HCT116 (cell line): ENCODE data around the gene HAT1. TPM values are rescaled to one million over a fixed set of nuclear protein-coding genes. Genes with fewer than 3 reads are reported as not detected.

Experiments used
- ATAC-seq: fragments of 200-7000 bp; cut with Tn5 transposase; 2 replicates; pipeline ENCODE4 v1.9.1; 2020; ENCODE audit warnings: mild to moderate bottlenecking, moderate library complexity
- BruUV-seq: library from RNA; stranded (reverse); fragments of 400-500 nt; replicated peaks from 2 replicates; lab custom pipeline; 2021; lab: Mats Ljungman, UMichigan
- CTCF ChIA-PET: fragments of 300-600 bp; sonication (Branson Sonifier 250); formaldehyde crosslinking; loops from one replicate; lab custom pipeline; 2021; ENCODE audit warnings: antibody characterized with exemption; lab: Charles Lee
- POLR2A ChIA-PET: fragments of 300-600, 350-600 bp; sonication (Branson Sonifier 250); formaldehyde crosslinking; loops from one replicate; lab custom pipeline; 2021; ENCODE audit warnings: antibody characterized with exemption; lab: Charles Lee
- RAD21 ChIA-PET, 2 experiments: fragments of 300-600 bp; sonication (Branson Sonifier 250); formaldehyde crosslinking; loops; one replicate each; lab custom pipeline; 2023; ENCODE audit warnings: low total read pairs in 2 of 2; ENCODE audit not compliant: uncharacterized antibody in 2 of 2, unreplicated experiment in 2 of 2, low non-redundant PET in 1 of 2; lab: Charles Lee
- DNase-seq: peaks from one replicate; pipeline ENCODE4 v3.0.0-alpha.2; 2010; ENCODE audit warnings: low read depth, low spot score
- H2AFZ ChIP-seq: fragments of 200-600 bp; shearing (Covaris generic), sonication (generic); 2 replicates; pipeline ENCODE4 v1.6.1; 2017; ENCODE audit warnings: low read depth, mixed run types, mixed read lengths, antibody characterized with exemption, low read length; ENCODE audit not compliant: poor library complexity, severe bottlenecking
- H3K27ac ChIP-seq: 2 replicates; pipeline ENCODE4 v1.5.1; 2012; ENCODE audit warnings: low read depth, low read length
- H3K27me3 ChIP-seq: fragments of 200-600 bp; sonication (generic); 2 replicates; pipeline ENCODE4 v1.6.1; 2016; ENCODE audit warnings: mixed run types, low read length, mixed read lengths; ENCODE audit not compliant: insufficient read depth
- H3K36me3 ChIP-seq, 2 experiments: fragments of 200-500 bp in 1 of 2; fragments of 200-600 bp in 1 of 2; sonication (Bioruptor generic) in 1 of 2; sonication (generic) in 1 of 2; 2 replicates each; pipeline versions ENCODE4 v1.5.1 to v1.6.1; 2014 to 2016; ENCODE audit warnings: low read length in 2 of 2, inconsistent platforms in 1 of 2, mixed read lengths in 1 of 2, mixed run types in 1 of 2; ENCODE audit not compliant: insufficient read depth in 2 of 2, control insufficient read depth in 1 of 2
- H3K4me1 ChIP-seq, 2 experiments: fragments of 200-600 bp in 1 of 2; sonication (generic) in 1 of 2; 2 replicates each; pipeline versions ENCODE4 v1.5.1 to v1.6.1; 2012 to 2017; ENCODE audit warnings: low read length in 2 of 2, inconsistent platforms in 1 of 2, mild to moderate bottlenecking in 1 of 2, mixed read lengths in 1 of 2, mixed run types in 1 of 2, moderate library complexity in 1 of 2; ENCODE audit not compliant: insufficient read depth in 2 of 2, control insufficient read depth in 1 of 2
- H3K4me2 ChIP-seq: fragments of 200-600 bp; sonication (generic); 2 replicates; pipeline ENCODE4 v1.6.1; 2017; ENCODE audit warnings: mixed run types, low read length, mixed read lengths
- H3K4me3 ChIP-seq, 2 experiments: fragments of 200-600 bp in 1 of 2; sonication (generic) in 1 of 2; replicated peaks in 1 of 2; 2 replicates each; pipeline ENCODE4 v1.5.1; 2011 to 2016; ENCODE audit warnings: low read length in 2 of 2, control low read depth in 1 of 2, low read depth in 1 of 2, mild to moderate bottlenecking in 1 of 2, mixed read lengths in 1 of 2, mixed run types in 1 of 2
- H3K79me2 ChIP-seq: fragments of 200-600 bp; sonication (generic); 2 replicates; pipeline ENCODE4 v1.6.1; 2017; ENCODE audit warnings: mild to moderate bottlenecking, mixed run types, low read length, moderate library complexity, mixed read lengths; ENCODE audit not compliant: insufficient read depth
- H3K9ac ChIP-seq: fragments of 200-600 bp; sonication (generic); 2 replicates; pipeline ENCODE4 v1.6.1; 2016; ENCODE audit warnings: low read length, mixed read lengths
- H3K9me2 ChIP-seq: fragments of 200-600 bp; sonication (generic), shearing (Covaris generic); 2 replicates; pipeline ENCODE4 v1.6.1; 2017; ENCODE audit warnings: mixed run types, mild to moderate bottlenecking, moderate library complexity; ENCODE audit not compliant: insufficient read depth
- H3K9me3 ChIP-seq, 2 experiments: fragments of 200-500 bp in 1 of 2; fragments of 200-600 bp in 1 of 2; sonication (Bioruptor generic) in 1 of 2; sonication (generic) in 1 of 2; 2 replicates each; pipeline ENCODE4 v1.6.1; 2014 to 2017; ENCODE audit warnings: low read length in 2 of 2, mixed read lengths in 2 of 2, inconsistent platforms in 1 of 2, low read depth in 1 of 2, mild to moderate bottlenecking in 1 of 2, mixed run types in 1 of 2, moderate library complexity in 1 of 2; ENCODE audit not compliant: control insufficient read depth in 1 of 2, insufficient read depth in 1 of 2
- H4K20me1 ChIP-seq: fragments of 200-600 bp; sonication (generic), shearing (Covaris generic); 2 replicates; pipeline ENCODE4 v1.6.1; 2017; ENCODE audit warnings: mixed run types, mild to moderate bottlenecking, moderate library complexity; ENCODE audit not compliant: insufficient read depth
- CEBPB ChIP-seq: IDR thresholded peaks from 2 replicates; pipeline ENCODE4 v1.6.1; 2012; ENCODE audit warnings: low read depth
- CTCF ChIP-seq, 3 experiments: fragments of 200-600 bp in 1 of 3; sonication (generic) in 1 of 3; IDR thresholded peaks in 2 of 3; conservative IDR thresholded peaks in 1 of 3; 2 replicates each; pipeline ENCODE4 v1.5.1; 2012 to 2017; ENCODE audit warnings: low read depth in 2 of 3, low read length in 2 of 3, antibody characterized with exemption in 1 of 3, borderline replicate concordance in 1 of 3, control low read depth in 1 of 3, mild to moderate bottlenecking in 1 of 3, mixed read lengths in 1 of 3, mixed run types in 1 of 3, moderate library complexity in 1 of 3; ENCODE audit not compliant: insufficient read depth in 1 of 3
- EGR1 ChIP-seq: IDR thresholded peaks from 2 replicates; pipeline ENCODE4 v1.6.1; 2012; ENCODE audit warnings: low read depth
- EZH2 ChIP-seq: fragments of 200-600 bp; sonication (generic); IDR thresholded peaks from 2 replicates; pipeline ENCODE4 v1.6.1; 2017; ENCODE audit warnings: antibody characterized with exemption, mixed run types
- FOSL1 ChIP-seq: IDR thresholded peaks from 2 replicates; pipeline ENCODE4 v1.6.1; 2012; ENCODE audit warnings: low read depth
- JUND ChIP-seq: IDR thresholded peaks from 2 replicates; pipeline ENCODE4 v1.6.1; 2012
- POLR2A ChIP-seq: IDR thresholded peaks from 2 replicates; pipeline ENCODE4 v1.7.0; 2011; ENCODE audit warnings: borderline replicate concordance; ENCODE audit not compliant: insufficient read depth, insufficient read length; ENCODE audit errors: extremely low read depth
- SIN3A ChIP-seq: IDR thresholded peaks from 2 replicates; pipeline ENCODE4 v1.6.1; 2012; ENCODE audit warnings: low read depth
- SRF ChIP-seq: IDR thresholded peaks from 2 replicates; pipeline ENCODE4 v1.6.1; 2012; ENCODE audit warnings: low read depth
- TCF7L2 ChIP-seq: IDR thresholded peaks from 2 replicates; pipeline ENCODE4 v1.7.0; 2011; ENCODE audit warnings: borderline replicate concordance, inconsistent platforms; ENCODE audit not compliant: insufficient read depth, insufficient read length; ENCODE audit errors: extremely low read depth
- YY1 ChIP-seq: IDR thresholded peaks from 2 replicates; pipeline ENCODE4 v1.6.1; 2011; ENCODE audit warnings: low read length, low read depth, moderate library complexity, mild to moderate bottlenecking; ENCODE audit not compliant: insufficient replicate concordance; ENCODE audit errors: extremely low read depth
- ZFX ChIP-seq: fragments of 450-650 bp; IDR thresholded peaks from 2 replicates; pipeline ENCODE4 v1.6.1; 2017
- ZNF274 ChIP-seq: fragments of 200-500 bp; sonication (Bioruptor generic); IDR thresholded peaks from 2 replicates; pipeline ENCODE4 v1.6.1; 2014; ENCODE audit warnings: mild to moderate bottlenecking, low read depth, low read length, inconsistent platforms
- intact Hi-C: fragments of 100-400 bp; cut with micrococcal nuclease; formaldehyde crosslinking; loops from 2 replicates; pipeline ENCODE4 v1.10.0; 2022
- total RNA-seq: library from RNA; stranded (reverse); gene quantifications from one replicate; pipeline ENCODE4 v1.2.1, GENCODE V29; 2021; ENCODE audit not compliant: unreplicated experiment
- TF ChIP-seq, protein P1 (sequence below): IDR thresholded peaks from 2 replicates; pipeline ENCODE4 v1.6.1; 2012

The HAT1 gene
- total RNA-seq, 1 experiment from 2014 or later: 72.6 TPM

- no peak overlapping the region for H3K4me3 ChIP-seq
- H3K4me2 ChIP-seq: no peak overlapping the region
- H3K9me2 ChIP-seq: no peaks in the 10 kb centered on the region
- ChIA-PET CTCF (no interaction called here), RAD21 (no interaction called here), POLR2A (no interaction called here)
- H2AFZ ChIP-seq: no peak overlapping the region
- H4K20me1 ChIP-seq: peaks cover 2% of the 10 kb centered on the region; the same call in 1 of the 2 replicates
- DNase-seq (no peak), ATAC-seq (no peak)
- no peak overlapping the region for H3K9ac ChIP-seq
- H3K9me3 ChIP-seq: no peaks in the 10 kb centered on the region
- peaks cover 3% of the 10 kb centered on the region; the same call in 1 of the 2 replicates for H3K79me2 ChIP-seq
- H3K4me1 ChIP-seq: no peaks in the 10 kb centered on the region
- no TSS peak for BruUV-seq
- intact Hi-C loops: no loop called here
- no peak overlapping the region for H3K27ac ChIP-seq
- TF ChIP-seq JUND (no peak), TCF7L2 (no peak), ZNF274 (no peak), CTCF (IDR thresholded peaks at IDR 0.05 in 2 of 3, conservative IDR thresholded peaks at IDR 0.05 in 1 of 3; ENCODE audit: borderline replicate concordance in 1 of 3, insufficient read depth in 1 of 3, low read depth in 2 of 3, low read length in 2 of 3) (no peak)
- peaks cover 4 to 10% of the 10 kb centered on the region in 2 experiments; a peak in 2 of 4 replicates for H3K36me3 ChIP-seq
- no peaks in the 10 kb centered on the region for H3K27me3 ChIP-seq
Observed at GRCh38 chr2:171968509-171968908, 46.2 kb downstream of the HAT1 start.

DNA sequence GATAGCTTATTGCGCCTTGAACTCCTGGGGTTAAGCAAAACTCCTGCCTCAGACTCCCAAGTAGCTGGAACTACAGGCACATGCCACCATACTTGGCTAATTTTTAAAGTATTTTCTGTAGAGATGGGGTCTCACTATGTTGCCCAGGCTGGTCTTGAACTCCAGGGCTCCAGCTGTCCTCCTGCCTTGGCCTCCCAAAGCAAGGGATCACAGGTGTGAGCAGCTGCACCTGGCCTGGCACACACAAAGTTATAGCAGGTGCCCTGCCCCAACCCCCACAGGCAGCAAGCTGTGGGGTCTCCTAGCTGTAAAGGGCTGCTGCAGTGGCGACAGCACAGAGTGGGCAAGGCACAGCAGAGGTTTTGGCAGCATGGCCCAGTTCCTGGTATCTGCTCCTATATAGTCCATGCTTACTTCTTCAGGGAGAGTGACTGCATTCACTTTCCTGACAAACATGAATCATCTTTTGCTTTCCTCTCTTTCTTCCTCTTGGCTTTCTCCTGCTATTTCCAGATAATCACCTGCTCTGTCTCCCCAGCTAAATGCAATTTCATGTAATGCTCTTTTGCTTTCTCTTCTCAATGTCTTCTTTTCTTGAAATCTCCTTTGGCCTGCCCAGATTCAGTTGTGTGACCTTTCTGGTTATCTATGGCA, 50.2 kb downstream of the HAT1 start:
- H3K9me2 ChIP-seq: no peaks in the 10 kb centered on the region
- no peak overlapping the region for H2AFZ ChIP-seq
- H3K27ac ChIP-seq: no peak overlapping the region
- no peak overlapping the region for H3K4me3 ChIP-seq
- no peak for DNase-seq
- no peaks in the 10 kb centered on the region for H3K9me3 ChIP-seq
- no peaks in the 10 kb centered on the region for H3K4me1 ChIP-seq
- ATAC-seq: no peak
- ChIA-PET CTCF (no interaction called here), POLR2A (no interaction called here), RAD21 (interaction anchor here in 1 of 2 experiments (0.7 kb wide), 1 partner anchor 25 kb away, joined by 4 read pairs; no protein-coding TSS in a partner anchor)
- H3K4me2 ChIP-seq: no peak overlapping the region
- peaks cover 0 to under 1% of the 10 kb centered on the region in 2 experiments; a peak in 1 of 4 replicates for H3K36me3 ChIP-seq
- no peak overlapping the region for H3K9ac ChIP-seq
- 0 out of 2 replicates have a peak, but pooled peaks cover 3% of the 10 kb centered on the region for H3K79me2 ChIP-seq
- BruUV-seq: no TSS peak
- H4K20me1 ChIP-seq: no peaks in the 10 kb centered on the region
- intact Hi-C loops: no loop called here
- H3K27me3 ChIP-seq: no peaks in the 10 kb centered on the region
- TF ChIP-seq SRF (no peak), ZFX (no peak), CTCF (IDR thresholded peaks at IDR 0.05 in 2 of 3, conservative IDR thresholded peaks at IDR 0.05 in 1 of 3; ENCODE audit: borderline replicate concordance in 1 of 3, insufficient read depth in 1 of 3, low read depth in 2 of 3, low read length in 2 of 3) (no peak), SIN3A (no peak), CEBPB (no peak), ZNF274 (no peak), TCF7L2 (no peak), FOSL1 (no peak), JUND (no peak), EGR1 (no peak), EZH2 (no peak), POLR2A (no peak), YY1 (no peak)
- TF ChIP-seq, protein P1, sequence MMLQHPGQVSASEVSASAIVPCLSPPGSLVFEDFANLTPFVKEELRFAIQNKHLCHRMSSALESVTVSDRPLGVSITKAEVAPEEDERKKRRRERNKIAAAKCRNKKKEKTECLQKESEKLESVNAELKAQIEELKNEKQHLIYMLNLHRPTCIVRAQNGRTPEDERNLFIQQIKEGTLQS: no peak
